Mesenchymal stem cell (in vitro differentiated cells and primary cell): ENCODE data around the gene ADAMTS8.

Experiments used
- DNase-seq: peaks from one replicate; pipeline ENCODE4 v3.0.0-alpha.2; 2013
- H2AFZ ChIP-seq: one replicate; pipeline ENCODE4 v1.6.1; 2013; ENCODE audit warnings: low read depth, mild to moderate bottlenecking, control low read depth, inconsistent platforms, low read length, moderate library complexity
- H2AK5ac ChIP-seq: 2 replicates; pipeline ENCODE4 v1.6.1; 2013; ENCODE audit warnings: low read length, moderate library complexity, mild to moderate bottlenecking, inconsistent platforms; ENCODE audit not compliant: severe bottlenecking
- H2BK120ac ChIP-seq: one replicate; pipeline ENCODE4 v1.6.1; 2013; ENCODE audit warnings: low read depth, mild to moderate bottlenecking, inconsistent platforms, low read length, moderate library complexity
- H2BK12ac ChIP-seq, 2 experiments: one replicate each; pipeline ENCODE4 v1.6.1; 2013; ENCODE audit warnings: inconsistent platforms in 2 of 2, low read length in 2 of 2, mild to moderate bottlenecking in 2 of 2, moderate library complexity in 2 of 2, control low read depth in 1 of 2
- H2BK15ac ChIP-seq: one replicate; pipeline ENCODE4 v1.6.1; 2013; ENCODE audit warnings: mild to moderate bottlenecking, low read depth, inconsistent platforms; ENCODE audit not compliant: poor library complexity, severe bottlenecking
- H2BK5ac ChIP-seq: 2 replicates; pipeline ENCODE4 v1.6.1; 2013; ENCODE audit warnings: low read depth, mild to moderate bottlenecking, low read length, control low read depth, inconsistent platforms; ENCODE audit not compliant: poor library complexity, severe bottlenecking
- H3K14ac ChIP-seq, 2 experiments: one replicate each; pipeline ENCODE4 v1.6.1; 2013; ENCODE audit warnings: inconsistent platforms in 2 of 2, low read length in 2 of 2, control low read depth in 1 of 2, mild to moderate bottlenecking in 1 of 2, moderate library complexity in 1 of 2
- H3K18ac ChIP-seq, 2 experiments: one replicate each; pipeline ENCODE4 v1.6.1; 2013; ENCODE audit warnings: inconsistent platforms in 2 of 2, low read length in 2 of 2, control low read depth in 1 of 2, low read depth in 1 of 2, mild to moderate bottlenecking in 1 of 2
- H3K23ac ChIP-seq, 2 experiments: one replicate each; pipeline ENCODE4 v1.6.1; 2013; ENCODE audit warnings: inconsistent platforms in 2 of 2, low read length in 2 of 2, mild to moderate bottlenecking in 2 of 2, moderate library complexity in 2 of 2, control low read depth in 1 of 2
- H3K27ac ChIP-seq: 2 replicates; pipeline ENCODE4 v1.5.1; 2013; ENCODE audit warnings: mild to moderate bottlenecking, moderate library complexity, low read length, control low read depth, inconsistent platforms; ENCODE audit not compliant: poor library complexity, severe bottlenecking
- H3K27me3 ChIP-seq, 2 experiments: 2 replicates each; pipeline versions ENCODE4 v1.6.1 to v1.7.0; 2013; ENCODE audit warnings: low read length in 2 of 2, mild to moderate bottlenecking in 2 of 2, moderate library complexity in 2 of 2, control low read depth in 1 of 2, inconsistent platforms in 1 of 2; ENCODE audit not compliant: control insufficient read depth in 1 of 2, insufficient read depth in 1 of 2
- H3K36me3 ChIP-seq, 2 experiments: 2 replicates each; pipeline versions ENCODE4 v1.6.1 to v1.7.0; 2013; ENCODE audit warnings: low read length in 2 of 2, control low read depth in 1 of 2, inconsistent platforms in 1 of 2, low read depth in 1 of 2, mild to moderate bottlenecking in 1 of 2; ENCODE audit not compliant: insufficient read depth in 2 of 2, control insufficient read depth in 1 of 2
- H3K4ac ChIP-seq, 2 experiments: one replicate each; pipeline ENCODE4 v1.6.1; 2013; ENCODE audit warnings: inconsistent platforms in 2 of 2, low read length in 2 of 2, mild to moderate bottlenecking in 2 of 2, moderate library complexity in 2 of 2, control low read depth in 1 of 2, low read depth in 1 of 2
- H3K4me1 ChIP-seq: 2 replicates; pipeline ENCODE4 v1.6.1; 2013; ENCODE audit warnings: low read depth, low read length, control low read depth; ENCODE audit not compliant: control insufficient read depth, insufficient read depth
- H3K4me2 ChIP-seq: 2 replicates; pipeline ENCODE4 v1.6.1; 2013; ENCODE audit warnings: low read length, mild to moderate bottlenecking, inconsistent platforms; ENCODE audit not compliant: poor library complexity, severe bottlenecking
- H3K4me3 ChIP-seq, 2 experiments: 2 replicates each; pipeline versions ENCODE4 v1.5.1 to v1.7.0; 2013; ENCODE audit warnings: low read length in 2 of 2, mild to moderate bottlenecking in 2 of 2, control low read depth in 1 of 2, low read depth in 1 of 2; ENCODE audit not compliant: insufficient read depth in 1 of 2
- H3K79me1 ChIP-seq: replicated peaks from 2 replicates; pipeline ENCODE4 v1.6.1; 2013; ENCODE audit warnings: mild to moderate bottlenecking, control low read depth, low read length, inconsistent platforms; ENCODE audit not compliant: poor library complexity, severe bottlenecking
- H3K9ac ChIP-seq: 2 replicates; pipeline ENCODE4 v1.7.0; 2013; ENCODE audit warnings: mild to moderate bottlenecking, low read length, moderate library complexity
- H3K9me3 ChIP-seq: 2 replicates; pipeline ENCODE4 v1.7.0; 2013; ENCODE audit warnings: mild to moderate bottlenecking, low read length; ENCODE audit not compliant: control insufficient read depth
- H4K8ac ChIP-seq: one replicate; pipeline ENCODE4 v1.6.1; 2013; ENCODE audit warnings: inconsistent platforms, mild to moderate bottlenecking, low read length, moderate library complexity
- H4K91ac ChIP-seq: one replicate; pipeline ENCODE4 v1.6.1; 2013; ENCODE audit warnings: mild to moderate bottlenecking, low read length, inconsistent platforms
- WGBS: methylation state at CpG from one replicate; pipeline ENCODE4 v1.1.7; 2013; ENCODE audit warnings: mixed read lengths; 5-methylcytosine and 5-hydroxymethylcytosine counted together

ADAMTS8 gene

DNA sequence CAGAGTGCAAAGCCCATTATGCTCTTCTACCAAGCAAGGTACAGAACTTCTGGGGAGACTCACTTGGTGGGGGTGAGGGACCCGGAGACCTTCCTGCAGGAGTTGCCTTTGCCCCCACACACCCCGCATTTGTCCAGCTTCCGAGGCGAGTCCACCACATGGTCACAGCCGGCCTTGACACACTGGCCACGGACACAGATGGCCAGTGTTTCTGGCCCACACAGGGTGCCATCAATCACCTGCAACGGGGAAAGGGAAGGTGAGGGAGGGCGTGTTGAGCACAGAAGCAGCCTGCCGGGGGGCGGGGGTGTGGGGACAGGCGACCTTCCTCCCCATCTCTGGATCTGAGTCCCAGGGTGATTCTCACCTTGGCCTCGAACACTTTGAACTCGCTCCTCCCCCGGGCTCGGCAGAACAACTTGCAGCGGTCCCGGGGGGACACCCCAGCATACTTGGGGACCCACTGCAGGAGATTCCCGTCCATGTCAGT, 20.0 kb downstream of the ADAMTS8 start:
- no peak overlapping the region for H2BK5ac ChIP-seq

DNA sequence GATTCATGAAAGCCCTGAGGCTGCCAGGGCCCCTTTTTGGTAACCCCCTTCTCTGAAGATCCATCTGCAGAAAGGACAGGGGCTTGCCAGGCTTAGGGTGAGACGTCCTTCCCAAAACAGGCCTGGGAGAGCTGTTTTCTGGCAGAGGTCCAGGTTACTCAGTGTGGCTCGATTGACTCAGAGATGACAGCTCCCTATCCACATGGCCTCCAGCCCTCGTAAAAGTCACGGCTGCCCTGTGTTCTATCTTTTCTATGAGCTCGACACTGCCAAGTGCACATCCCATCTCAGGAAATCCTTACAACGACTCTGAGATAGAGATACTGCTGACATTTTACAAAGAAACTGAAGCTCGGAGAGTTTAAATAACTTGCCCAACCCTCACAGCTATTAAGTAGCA, 20.4 kb downstream of the ADAMTS8 start:
- H2BK5ac ChIP-seq: no peak overlapping the region
- no peak overlapping the region for H2BK12ac ChIP-seq
- no peak overlapping the region for H3K18ac ChIP-seq
- H3K27ac ChIP-seq: no peak overlapping the region
- no peak overlapping the region for H2BK15ac ChIP-seq
- no peak overlapping the region for H3K23ac ChIP-seq
- no peak overlapping the region for H2AFZ ChIP-seq
- H4K8ac ChIP-seq: no peak overlapping the region
- H3K9me3 ChIP-seq: no peaks in the 10 kb centered on the region
- no peak overlapping the region for H3K4me3 ChIP-seq
- peak; percentile 72 for DNase-seq
- H3K79me1 ChIP-seq: no peaks in the 10 kb centered on the region
- H3K14ac ChIP-seq: no peak overlapping the region
- no peak overlapping the region for H3K4ac ChIP-seq
- peaks cover 0 to 61% of the 10 kb centered on the region in 2 experiments for H3K27me3 ChIP-seq
- 14% methylated on average over 7 of the region's 7 CpGs for WGBS
- no peak overlapping the region for H2BK120ac ChIP-seq
- peaks cover 0 to 3% of the 10 kb centered on the region in 2 experiments for H3K36me3 ChIP-seq
- H2AK5ac ChIP-seq: no peak overlapping the region
- H4K91ac ChIP-seq: no peak overlapping the region
- no peak overlapping the region for H3K4me2 ChIP-seq
- peaks cover 14% of the 10 kb centered on the region for H3K4me1 ChIP-seq
- peak overlapping the region; percentile 39 for H3K9ac ChIP-seq

More for the DNA sequence above, 20.0 kb downstream of the ADAMTS8 start:
- H4K8ac ChIP-seq: no peak overlapping the region
- H3K27ac ChIP-seq: no peak overlapping the region
- no peaks in the 10 kb centered on the region for H3K9me3 ChIP-seq
- no peak overlapping the region for H2BK12ac ChIP-seq
- WGBS: 88% methylated on average over 18 of the region's 18 CpGs
- H3K27me3 ChIP-seq: peaks cover 0 to 61% of the 10 kb centered on the region in 2 experiments
- no peak overlapping the region for H2AFZ ChIP-seq
- H3K4me3 ChIP-seq: no peak overlapping the region
- no peak overlapping the region for H3K18ac ChIP-seq
- H3K4me2 ChIP-seq: no peak overlapping the region
- H3K23ac ChIP-seq: no peak overlapping the region
- DNase-seq: no peak
- no peak overlapping the region for H2BK120ac ChIP-seq
- peaks cover 0 to 3% of the 10 kb centered on the region in 2 experiments for H3K36me3 ChIP-seq
- H3K9ac ChIP-seq: peak overlapping the region; percentile 19
- no peak overlapping the region for H3K4ac ChIP-seq
- H3K79me1 ChIP-seq: no peaks in the 10 kb centered on the region
- H3K4me1 ChIP-seq: peaks cover 13% of the 10 kb centered on the region
- H4K91ac ChIP-seq: no peak overlapping the region
- no peak overlapping the region for H2BK15ac ChIP-seq
- H2AK5ac ChIP-seq: no peak overlapping the region
- H3K14ac ChIP-seq: peak overlapping the region in 1 of 2 experiments; percentile 19

DNA sequence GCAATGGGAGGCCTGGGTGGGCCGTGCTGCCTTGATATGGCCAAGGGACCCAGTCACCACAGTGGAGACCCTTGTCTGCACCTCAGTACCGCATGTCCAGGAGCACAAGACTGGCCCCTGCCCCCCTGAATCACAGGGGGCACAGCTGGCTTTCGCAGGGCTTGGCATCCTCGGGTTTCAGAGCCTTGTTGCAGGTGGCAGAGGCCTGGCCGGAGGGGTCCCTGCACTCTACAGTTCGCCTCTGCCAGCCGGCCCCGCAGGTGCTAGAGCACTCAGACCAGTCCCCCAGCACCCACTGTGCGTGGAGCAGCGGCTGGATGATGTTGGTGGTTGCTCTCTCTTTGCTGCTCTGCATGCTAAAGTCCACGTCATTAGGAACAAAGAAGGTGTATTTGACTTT, 23.0 kb downstream of the ADAMTS8 start:
- peaks cover 0 to 62% of the 10 kb centered on the region in 2 experiments for H3K27me3 ChIP-seq
- no peak overlapping the region for H2AFZ ChIP-seq
- WGBS: 93% methylated on average over 11 of the region's 11 CpGs

DNA sequence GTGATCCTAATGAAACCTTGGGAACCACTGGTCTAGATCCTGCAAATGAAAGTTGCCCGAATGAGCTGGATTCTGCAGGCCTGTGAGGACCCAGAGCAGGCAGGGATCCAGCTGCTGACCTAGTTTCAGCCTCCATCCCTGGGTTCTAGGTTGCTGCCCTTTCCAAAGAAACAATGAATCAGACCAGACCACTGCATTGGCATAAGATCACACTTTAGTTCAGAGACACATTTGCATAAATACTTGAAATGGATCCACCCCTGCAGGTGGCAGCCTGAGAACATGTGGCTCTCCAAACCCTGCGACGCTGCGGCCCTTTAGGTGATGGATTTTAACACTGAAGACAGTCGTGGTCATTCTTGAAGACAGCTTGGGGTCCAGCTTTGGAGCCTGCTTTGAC, 23.7 kb downstream of the ADAMTS8 start:
- WGBS: 82% methylated on average over 5 of the region's 5 CpGs
- Histone ChIP-seq H2AFZ (no peak overlapping the region), H2BK5ac (no peak overlapping the region), H4K91ac (no peak overlapping the region), H2AK5ac (no peak overlapping the region), H4K8ac (no peak overlapping the region), H3K27ac (no peak overlapping the region), H3K4me3 (no peak overlapping the region), H3K36me3 (no peaks in the 10 kb centered on the region), H3K4ac (no peak overlapping the region), H3K23ac (no peak overlapping the region), H3K4me2 (no peak overlapping the region), H3K79me1 (no peaks in the 10 kb centered on the region), H2BK12ac (no peak overlapping the region), H3K4me1 (peaks cover 19% of the 10 kb centered on the region), H3K18ac (no peak overlapping the region), H2BK15ac (no peak overlapping the region), H2BK120ac (no peak overlapping the region), H3K27me3 (peaks cover 0 to 61% of the 10 kb centered on the region in 2 experiments), H3K9me3 (no peaks in the 10 kb centered on the region), H3K9ac (no peak overlapping the region), H3K14ac (peak overlapping the region in 1 of 2 experiments; percentile 22)
- no peak for DNase-seq

More for the DNA sequence above, 23.0 kb downstream of the ADAMTS8 start:
- Histone ChIP-seq H3K23ac (no peak overlapping the region), H3K36me3 (no peaks in the 10 kb centered on the region), H2BK5ac (no peak overlapping the region), H2BK12ac (no peak overlapping the region), H3K9me3 (no peaks in the 10 kb centered on the region), H3K4me3 (no peak overlapping the region), H4K91ac (no peak overlapping the region), H3K14ac (no peak overlapping the region), H3K4ac (no peak overlapping the region), H3K18ac (no peak overlapping the region), H3K27ac (no peak overlapping the region), H2AK5ac (no peak overlapping the region), H3K4me1 (peaks cover 19% of the 10 kb centered on the region), H4K8ac (no peak overlapping the region), H3K79me1 (no peaks in the 10 kb centered on the region), H3K4me2 (no peak overlapping the region), H2BK15ac (no peak overlapping the region), H2BK120ac (no peak overlapping the region), H3K9ac (no peak overlapping the region)
- no peak for DNase-seq
